PC-9 (cell line): ENCODE measurements around the gene EGFR.

Experiments used
- CTCF ChIP-seq: fragments of 200-600 bp; sonication (generic); conservative IDR thresholded peaks from 2 replicates; pipeline ENCODE4 v1.6.1; 2017; ENCODE audit warnings: mixed run types, antibody characterized with exemption, mild to moderate bottlenecking, moderate library complexity
- EZH2 ChIP-seq: fragments of 200-600 bp; sonication (generic); IDR thresholded peaks from 2 replicates; pipeline ENCODE4 v1.8.0; 2017; ENCODE audit warnings: antibody characterized with exemption, low read depth

- TF ChIP-seq CTCF (no peak), EZH2 (no peak)
These were observed 167.3 kb downstream of the EGFR start for GRCh38 chr7:55185941-55186609.
